ENCODE measurements around the gene MEGF6. TPM values are rescaled to one million over a fixed set of nuclear protein-coding genes. Genes with fewer than 3 reads are reported as not detected.

The MEGF6 gene
- total and polyA plus RNA-seq, 2 donors = 14.5 to 23.5 TPM

DNA sequence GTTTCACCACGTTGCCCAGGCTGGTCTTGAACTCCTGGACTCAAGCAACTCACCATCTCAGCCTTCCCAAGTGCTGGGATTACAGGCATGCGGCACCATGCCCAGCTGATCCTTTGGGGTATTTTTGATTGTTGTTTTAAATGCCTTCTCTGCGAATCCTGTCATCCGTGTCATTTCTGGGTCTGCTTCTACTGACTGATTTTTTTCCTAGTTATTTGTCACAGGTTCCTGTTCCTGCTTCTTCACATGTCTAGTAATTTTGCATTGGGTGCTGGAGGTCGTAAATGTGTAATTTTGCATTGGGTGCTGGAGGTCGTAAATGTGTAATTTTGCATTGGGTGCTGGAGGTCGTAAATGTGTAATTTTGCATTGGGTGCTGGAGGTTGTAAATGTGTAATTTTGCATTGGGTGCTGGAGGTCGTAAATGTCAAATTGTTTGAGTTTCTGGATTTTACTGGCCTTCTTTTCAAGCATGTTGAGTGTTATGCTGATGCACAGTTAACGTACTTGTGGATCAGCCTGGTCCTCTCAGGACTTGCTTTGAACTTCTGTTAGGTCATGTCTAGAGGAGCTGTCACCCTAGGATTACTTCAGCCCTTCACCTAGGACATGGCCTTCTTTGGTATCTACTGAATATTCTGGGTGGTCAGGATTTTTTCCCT lies 161.0 kb downstream of the MEGF6 start:
- 67% methylated on average over 9 of the region's 9 CpGs for WGBS
- H3K36me3 ChIP-seq (ENCODE audit: insufficient read depth) = no peaks in the 10 kb centered on the region
- no peak overlapping the region for H3K4me3 ChIP-seq (ENCODE audit: low read depth, low read length)
- H3K4me1 ChIP-seq (ENCODE audit: insufficient read depth) = no peaks in the 10 kb centered on the region
- H3K27ac ChIP-seq (ENCODE audit: low read depth) = no peak overlapping the region
- no peak for DNase-seq (ENCODE audit: extremely low spot score)

DNA sequence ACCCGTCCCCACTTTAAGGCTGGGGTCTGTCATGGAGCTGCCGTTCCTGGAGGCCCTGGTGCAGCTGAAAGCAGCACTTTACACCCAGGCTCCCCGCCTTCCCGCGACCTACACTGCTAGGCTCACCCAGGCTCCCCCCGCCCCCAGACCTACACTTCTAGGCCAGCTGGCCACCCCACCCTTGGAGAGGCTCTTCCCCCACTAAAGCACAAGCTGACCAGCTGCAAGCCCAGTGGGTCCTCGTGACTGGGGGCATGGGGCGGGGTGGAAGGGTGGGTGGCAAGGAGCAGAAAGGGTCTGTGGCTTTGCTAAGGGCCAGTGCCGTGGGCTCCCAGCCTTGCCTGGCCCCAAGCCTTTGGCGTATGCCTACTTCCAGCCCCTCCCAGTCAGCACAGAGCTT lies 166.6 kb downstream of the MEGF6 start:
- Histone ChIP-seq H3K4me1 (ENCODE audit: insufficient read depth) (no peaks in the 10 kb centered on the region), H3K4me3 (ENCODE audit: low read depth, low read length) (no peak overlapping the region), H3K36me3 (ENCODE audit: insufficient read depth) (no peaks in the 10 kb centered on the region), H3K27ac (ENCODE audit: low read depth) (no peak overlapping the region)
- 69% methylated on average over 10 of the region's 10 CpGs for WGBS
- DNase-seq (ENCODE audit: extremely low spot score) = no peak

DNA sequence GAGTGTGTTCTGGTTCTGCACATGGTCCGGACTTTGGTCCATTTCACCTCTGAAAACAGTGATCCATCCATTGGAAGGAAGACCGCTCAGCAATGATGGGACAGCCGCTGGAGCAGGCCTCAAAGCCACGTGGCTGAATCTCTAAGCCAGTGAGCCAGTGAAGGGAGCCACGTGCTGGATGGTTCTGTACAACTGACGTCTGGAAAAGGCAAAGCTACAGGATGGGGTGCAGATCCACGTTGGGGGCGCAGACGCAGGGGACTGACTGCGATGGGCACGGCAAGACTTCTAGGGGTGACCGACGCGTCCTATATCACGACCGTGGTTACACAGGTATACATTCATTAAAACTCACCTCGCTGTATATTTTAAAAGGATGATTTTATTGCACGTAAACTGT lies 167.0 kb downstream of the MEGF6 start:
- Histone ChIP-seq H3K27ac (ENCODE audit: low read depth) (no peak overlapping the region), H3K36me3 (ENCODE audit: insufficient read depth) (no peaks in the 10 kb centered on the region), H3K4me3 (ENCODE audit: low read depth, low read length) (no peak overlapping the region), H3K4me1 (ENCODE audit: insufficient read depth) (no peaks in the 10 kb centered on the region)
- 90% methylated on average over 18 of the region's 18 CpGs for WGBS
- DNase-seq (ENCODE audit: extremely low spot score) = no peak

DNA sequence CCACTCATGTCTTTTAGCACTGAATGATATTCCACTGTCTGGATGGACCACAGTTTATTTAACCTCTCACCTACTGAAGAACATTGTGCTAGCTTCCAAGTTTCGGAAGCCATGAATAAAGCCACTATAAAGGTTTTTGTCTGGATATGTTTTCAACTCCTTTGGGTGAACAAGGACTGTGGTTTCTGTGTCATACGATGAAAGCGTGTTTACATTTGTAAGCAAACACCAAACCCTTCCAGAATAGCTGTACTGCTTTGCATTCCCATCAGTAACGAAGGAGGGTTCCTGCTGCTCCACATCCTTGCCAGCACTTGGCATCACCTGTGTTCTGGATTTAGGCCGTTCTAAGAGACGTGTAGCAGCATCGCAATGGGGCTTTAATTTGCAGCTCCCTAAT lies 167.5 kb downstream of the MEGF6 start:
- DNase-seq (ENCODE audit: extremely low spot score) = no peak
- 64% methylated on average over 7 of the region's 7 CpGs for WGBS
- Histone ChIP-seq H3K4me3 (ENCODE audit: low read depth, low read length) (no peak overlapping the region), H3K36me3 (ENCODE audit: insufficient read depth) (no peaks in the 10 kb centered on the region), H3K4me1 (ENCODE audit: insufficient read depth) (no peaks in the 10 kb centered on the region), H3K27ac (ENCODE audit: low read depth) (no peak overlapping the region)

DNA sequence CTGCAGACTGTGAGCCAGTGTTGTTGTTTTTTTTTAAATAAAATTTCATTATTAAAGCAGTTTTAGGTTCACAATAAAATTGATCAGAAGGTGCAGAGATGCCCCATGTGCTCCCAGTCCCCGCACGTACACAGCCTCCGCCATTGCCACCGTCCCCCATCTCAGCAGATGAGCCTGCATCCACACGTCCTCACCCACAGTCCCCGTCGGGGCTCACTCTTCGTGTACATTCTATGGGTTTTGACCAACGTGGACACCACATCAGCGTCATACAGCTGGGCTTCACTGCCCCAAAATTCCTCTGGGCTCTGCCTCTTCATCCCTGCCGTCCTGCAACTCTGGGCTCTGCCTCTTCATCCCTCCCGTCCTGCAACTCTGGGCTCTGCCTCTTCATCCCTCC lies 168.4 kb downstream of the MEGF6 start:
- no peaks in the 10 kb centered on the region for H3K36me3 ChIP-seq (ENCODE audit: insufficient read depth)
- DNase-seq (ENCODE audit: extremely low spot score) = no peak
- H3K4me3 ChIP-seq (ENCODE audit: low read depth, low read length) = no peak overlapping the region
- H3K4me1 ChIP-seq (ENCODE audit: insufficient read depth) = no peaks in the 10 kb centered on the region
- H3K27ac ChIP-seq (ENCODE audit: low read depth) = no peak overlapping the region
- WGBS = 83% methylated on average over 12 of the region's 12 CpGs

DNA sequence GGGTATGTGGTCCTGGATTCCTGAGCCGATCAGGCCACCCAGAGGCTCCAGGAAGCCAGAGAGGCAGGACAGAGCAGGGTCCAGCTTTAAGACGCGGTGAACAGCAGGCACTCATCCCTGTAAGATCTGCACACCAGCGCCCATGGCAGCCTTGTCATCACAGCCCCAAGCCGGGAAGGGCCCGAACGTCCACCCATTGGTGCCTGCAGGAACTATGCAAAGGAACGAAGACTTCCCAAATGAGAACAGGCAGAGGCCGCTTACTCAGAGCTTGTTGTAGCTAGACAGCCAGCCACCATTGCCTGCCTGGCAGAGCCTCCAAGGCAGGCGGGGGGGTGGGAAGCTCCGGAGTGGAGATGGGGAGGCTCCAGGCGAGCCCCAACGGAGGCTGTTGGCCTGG lies 169.0 kb downstream of the MEGF6 start:
- DNase-seq (ENCODE audit: extremely low spot score) = no peak
- 70% methylated on average over 13 of the region's 13 CpGs for WGBS
- no peak overlapping the region for H3K27ac ChIP-seq (ENCODE audit: low read depth)
- no peaks in the 10 kb centered on the region for H3K4me1 ChIP-seq (ENCODE audit: insufficient read depth)
- H3K36me3 ChIP-seq (ENCODE audit: insufficient read depth) = no peaks in the 10 kb centered on the region
- no peak overlapping the region for H3K4me3 ChIP-seq (ENCODE audit: low read depth, low read length)

DNA sequence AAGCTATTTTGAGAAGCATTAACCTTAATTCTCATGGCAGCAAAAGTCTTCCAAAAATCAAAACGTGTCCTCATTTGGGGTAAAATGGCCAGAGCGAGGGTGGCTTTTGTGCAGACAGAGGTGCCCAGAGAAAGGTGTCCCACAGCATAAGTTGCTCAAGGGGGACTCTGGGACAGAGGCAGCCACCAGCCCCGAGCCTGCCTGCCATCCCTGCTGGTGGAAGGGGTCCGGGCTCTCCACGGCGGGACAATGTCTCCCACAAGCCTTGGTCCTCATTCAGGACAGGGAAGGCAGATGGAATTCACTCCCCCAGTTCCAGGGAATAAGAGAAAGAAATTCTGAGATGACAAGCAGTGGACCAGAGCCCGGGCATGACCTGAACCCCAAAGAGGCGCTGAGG lies 169.4 kb downstream of the MEGF6 start:
- no peak overlapping the region for H3K4me3 ChIP-seq (ENCODE audit: low read depth, low read length)
- 76% methylated on average over 8 of the region's 8 CpGs for WGBS
- no peak for DNase-seq (ENCODE audit: extremely low spot score)
- H3K36me3 ChIP-seq (ENCODE audit: insufficient read depth) = no peaks in the 10 kb centered on the region
- H3K4me1 ChIP-seq (ENCODE audit: insufficient read depth) = no peaks in the 10 kb centered on the region
- no peak overlapping the region for H3K27ac ChIP-seq (ENCODE audit: low read depth)

DNA sequence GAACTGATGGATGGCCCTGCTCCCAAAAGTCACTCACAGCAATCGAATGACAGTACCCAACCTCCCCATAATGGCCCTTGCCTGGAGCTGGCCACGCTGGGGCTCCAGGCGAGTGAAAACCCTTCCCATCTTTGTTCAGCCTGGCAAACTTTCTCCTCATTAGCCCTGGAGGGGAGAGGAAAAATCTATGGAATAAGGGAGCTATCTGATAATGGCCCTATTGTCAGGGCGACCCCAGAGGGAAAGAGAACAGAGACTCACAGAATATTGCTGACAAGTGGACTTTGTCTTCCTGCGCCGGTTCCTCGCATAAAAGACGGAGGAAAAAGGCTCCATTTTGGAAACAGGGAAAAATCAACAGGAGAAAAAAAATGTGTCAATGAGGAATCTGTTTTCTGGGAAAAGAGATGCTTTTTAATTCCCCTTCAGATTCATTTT lies 169.9 kb downstream of the MEGF6 start:
- no peaks in the 10 kb centered on the region for H3K4me1 ChIP-seq (ENCODE audit: insufficient read depth)
- WGBS = 33% methylated on average over 8 of the region's 8 CpGs
- H3K36me3 ChIP-seq (ENCODE audit: insufficient read depth) = no peaks in the 10 kb centered on the region
- no peak overlapping the region for H3K27ac ChIP-seq (ENCODE audit: low read depth)
- no peak for DNase-seq (ENCODE audit: extremely low spot score)
- no peak overlapping the region for H3K4me3 ChIP-seq (ENCODE audit: low read depth, low read length)

DNA sequence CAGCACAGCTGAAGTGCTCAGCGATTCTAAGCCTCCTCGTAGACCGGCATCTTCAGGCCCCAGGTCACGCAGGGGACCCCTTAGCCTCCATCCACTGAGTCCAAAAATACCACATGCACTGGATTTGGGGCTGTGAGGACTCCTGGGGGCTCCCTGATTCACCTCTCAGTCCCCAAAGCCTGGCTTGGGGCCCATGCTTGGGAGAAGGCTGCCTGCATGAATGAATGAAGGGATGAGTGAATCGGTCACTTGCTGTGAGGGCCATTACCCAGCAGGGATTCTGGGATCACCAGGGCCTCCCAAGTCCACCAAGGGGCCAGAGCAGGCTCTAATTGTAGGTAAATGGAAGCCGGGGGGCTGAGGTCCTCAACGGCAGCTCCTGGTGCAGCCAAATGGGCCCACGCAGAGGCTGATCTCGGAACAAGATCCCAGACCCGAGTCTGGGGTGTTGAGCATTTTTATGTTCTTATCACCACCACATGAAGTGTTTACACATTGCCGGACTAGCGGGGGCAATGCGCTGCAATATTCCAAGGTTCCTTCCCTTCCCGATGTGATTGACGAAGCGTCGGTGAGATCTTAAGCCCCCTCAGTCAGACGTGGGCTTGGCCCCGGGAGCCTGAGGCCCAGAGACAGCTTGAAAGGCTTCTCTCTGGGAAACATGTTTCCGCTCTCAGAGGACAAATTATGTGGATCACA lies 170.4 kb downstream of the MEGF6 start:
- Histone ChIP-seq H3K36me3 (ENCODE audit: insufficient read depth) (no peaks in the 10 kb centered on the region), H3K27ac (ENCODE audit: low read depth) (no peak overlapping the region), H3K4me3 (ENCODE audit: low read depth, low read length) (no peak overlapping the region), H3K4me1 (ENCODE audit: insufficient read depth) (no peaks in the 10 kb centered on the region)
- 26% methylated on average over 20 of the region's 20 CpGs for WGBS
- DNase-seq (ENCODE audit: extremely low spot score) = no peak

DNA sequence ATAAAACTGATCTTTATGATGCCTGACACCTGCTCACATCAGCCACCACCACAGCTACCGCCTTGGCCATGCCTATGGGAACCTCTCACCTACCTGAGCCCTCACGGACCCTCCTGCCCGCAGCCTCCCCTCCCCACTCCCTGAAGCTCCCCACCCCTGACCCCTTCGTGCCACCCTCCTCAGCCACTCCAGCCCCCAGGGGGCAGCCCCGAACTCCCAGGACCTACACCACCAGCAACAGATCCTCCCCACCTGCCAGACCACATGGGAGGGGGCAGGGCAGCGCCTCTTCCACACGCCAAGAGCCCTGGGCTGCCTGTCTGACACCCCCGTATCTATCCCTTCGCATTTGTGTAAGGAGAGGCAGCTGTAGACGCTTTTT lies 171.0 kb downstream of the MEGF6 start:
- no peaks in the 10 kb centered on the region for H3K4me1 ChIP-seq (ENCODE audit: insufficient read depth)
- DNase-seq (ENCODE audit: extremely low spot score) = no peak
- no peaks in the 10 kb centered on the region for H3K36me3 ChIP-seq (ENCODE audit: insufficient read depth)
- no peak overlapping the region for H3K4me3 ChIP-seq (ENCODE audit: low read depth, low read length)
- H3K27ac ChIP-seq (ENCODE audit: low read depth) = no peak overlapping the region
- 36% methylated on average over 10 of the region's 10 CpGs for WGBS

Small RNA genes lying within 50 kb of the gene (small RNA-seq; reads per million reads assigned to genes)
- gene MIR551A = 0.65 reads per million, percentile 60 among the genes with 10 or more reads in this experiment

Other genes starting within 250 kb of the MEGF6 start
- 3.3 TPM for gene ARHGEF16, start 156.8 kb downstream of the MEGF6 start, total RNA-seq
- gene ARHGEF16, start 156.8 kb downstream of the MEGF6 start, polyA plus RNA-seq = 4.2 TPM
- gene TPRG1L, start 13.5 kb upstream of the MEGF6 start, total RNA-seq = 22.9 TPM
- gene TPRG1L, start 13.5 kb upstream of the MEGF6 start, polyA plus RNA-seq = 60.8 TPM
- 8.1 TPM for gene WRAP73, start 38.6 kb upstream of the MEGF6 start, total RNA-seq
- gene WRAP73, start 38.6 kb upstream of the MEGF6 start, polyA plus RNA-seq = 21.2 TPM
- gene TP73, start 41.0 kb upstream of the MEGF6 start, total RNA-seq = 0.63 TPM
- gene TP73, start 41.0 kb upstream of the MEGF6 start, polyA plus RNA-seq = 0.09 TPM
- not detected for gene CCDC27, start 140.9 kb upstream of the MEGF6 start, total RNA-seq
- gene CCDC27, start 140.9 kb upstream of the MEGF6 start, polyA plus RNA-seq = not detected
- gene SMIM1, start 161.2 kb upstream of the MEGF6 start, total RNA-seq = not detected
- gene SMIM1, start 161.2 kb upstream of the MEGF6 start, polyA plus RNA-seq = 7.7 TPM
- 17.8 TPM for gene LRRC47, start 185.0 kb upstream of the MEGF6 start, total RNA-seq
- gene LRRC47, start 185.0 kb upstream of the MEGF6 start, polyA plus RNA-seq = 31.0 TPM
- gene CEP104, start 245.7 kb upstream of the MEGF6 start, total RNA-seq = 20.3 TPM
- gene CEP104, start 245.7 kb upstream of the MEGF6 start, polyA plus RNA-seq = 17.0 TPM
- 8.5 TPM for gene DFFB, start 246.0 kb upstream of the MEGF6 start, total RNA-seq
- 6.7 TPM for gene DFFB, start 246.0 kb upstream of the MEGF6 start, polyA plus RNA-seq